ENCODE measurements around the gene PADI3. TPM values are rescaled to one million over a fixed set of nuclear protein-coding genes. Genes with fewer than 3 reads are reported as not detected.

The PADI3 gene
- total RNA-seq, 1 experiment from 2014 or later, result 2.5 TPM

- no CpG with 5 or more reads among the region's 9 CpGs for WGBS (ENCODE audit: extremely low coverage, insufficient read length, low lambda C conversion rate)
- Histone ChIP-seq H3K4ac (ENCODE audit: low read depth, low read length) (no peak overlapping the region), H4K91ac (ENCODE audit: insufficient read length, low read depth, low read length) (no peak overlapping the region), H3K14ac (ENCODE audit: insufficient read depth, low read length) (no peak overlapping the region), H2BK5ac (ENCODE audit: insufficient read length, low read length) (no peak overlapping the region), H2BK15ac (ENCODE audit: low read depth, low read length) (no peak overlapping the region), H3K23ac (ENCODE audit: insufficient read length, low read depth, low read length) (no peak overlapping the region), H3K79me1 (ENCODE audit: insufficient read depth, low read depth, low read length, poor library complexity, severe bottlenecking) (no peaks in the 10 kb centered on the region), H3K79me2 (ENCODE audit: insufficient read depth, low read length) (no peaks in the 10 kb centered on the region), H3K4me1 (ENCODE audit: insufficient read depth, low read length) (no peaks in the 10 kb centered on the region), H2AK5ac (ENCODE audit: insufficient read length, low read length) (no peak overlapping the region), H2BK120ac (ENCODE audit: low read depth, low read length, poor library complexity, severe bottlenecking) (no peak overlapping the region), H3K9me3 (ENCODE audit: control insufficient read depth, low read depth, low read length) (no peaks in the 10 kb centered on the region), H3K9ac (ENCODE audit: extremely low read depth, insufficient read length, low read length) (no peak overlapping the region), H2BK20ac (ENCODE audit: low read depth, low read length, poor library complexity, severe bottlenecking) (no peak overlapping the region), H3T11ph (ENCODE audit: low read length) (no peak overlapping the region), H4K5ac (ENCODE audit: insufficient read length, low read depth, low read length) (no peak overlapping the region), H2AFZ (ENCODE audit: low read length) (no peak overlapping the region), H3K4me2 (ENCODE audit: insufficient read depth, insufficient read length, low read length) (no peak overlapping the region), H3K23me2 (ENCODE audit: insufficient read length, low read depth, low read length, poor library complexity, severe bottlenecking) (no peaks in the 10 kb centered on the region), H2BK12ac (ENCODE audit: insufficient read length, low read depth, low read length) (no peak overlapping the region), H3K27ac (ENCODE audit: insufficient read length, low read depth, low read length) (no peak overlapping the region), H3K56ac (ENCODE audit: insufficient read length, low read depth, low read length) (no peak overlapping the region), H3K27me3 (ENCODE audit: insufficient read depth, low read length) (no peaks in the 10 kb centered on the region), H4K8ac (replicated peaks; ENCODE audit: insufficient read length, low read depth, low read length) (no peak overlapping the region), H3K18ac (ENCODE audit: insufficient read length, low read depth, low read length) (no peak overlapping the region), H4K20me1 (ENCODE audit: control insufficient read depth, insufficient read depth, insufficient read length) (no peaks in the 10 kb centered on the region)
- no peak for TF ChIP-seq CTCF (conservative IDR thresholded peaks at IDR 0.05)
- H3K27me3 Mint-ChIP-seq (ENCODE audit: low read depth), result no peaks in the 10 kb centered on the region
- H3K27ac Mint-ChIP-seq, result no peak overlapping the region
- H3K9me3 Mint-ChIP-seq, result peaks cover 4 to 5% of the 10 kb centered on the region in 2 experiments; a peak in 4 of 5 replicates
- no peak overlapping the region for H3K4me3 Mint-ChIP-seq
- no peak for DNase-seq
- H3K36me3 Mint-ChIP-seq (ENCODE audit: insufficient read depth in 1 of 3, low read depth in 3 of 3), result peaks cover 0 to 5% (median 0%) of the 10 kb centered on the region in 3 experiments; a peak in 2 of 7 replicates
- H3K4me1 Mint-ChIP-seq, result peaks cover 0 to 2% of the 10 kb centered on the region in 2 experiments; a peak in 1 of 4 replicates
These were observed 9.3 kb downstream of the PADI3 start for GRCh38 chr1:17258116-17258757.

Measured in H9 (cell line).